IMR-90 (cell line): Measurements from ENCODE around the gene PLCH1. TPM values are rescaled to one million over a fixed set of nuclear protein-coding genes. Genes with fewer than 3 reads are reported as not detected.

ENCODE experiments used
- ATAC-seq: fragments of 200-7000 bp; cut with Tn5 transposase; 2 replicates; pipeline ENCODE4 v1.9.1; 2020; ENCODE audit warnings: low read depth, mild to moderate bottlenecking, moderate library complexity
- BruUV-seq: library from RNA; stranded (reverse); fragments of 400-500 nt; replicated peaks from 2 replicates; lab custom pipeline; 2021; lab: Mats Ljungman, UMichigan
- CTCF ChIA-PET: fragments of 300-600 bp; formaldehyde crosslinking; extraction: SDS; loops from one replicate; lab custom pipeline; 2021; ENCODE audit warnings: antibody characterized with exemption; lab: Yijun Ruan, JAX
- POLR2A ChIA-PET: fragments of 300-600 bp; sonication (Branson Sonifier 250); formaldehyde crosslinking; loops from one replicate; lab custom pipeline; 2022; ENCODE audit warnings: antibody characterized with exemption; ENCODE audit not compliant: unreplicated experiment; lab: Charles Lee
- DNase-seq: peaks from one replicate; pipeline ENCODE4 v3.0.0; 2013
- H2AFZ ChIP-seq: replicated peaks from 2 replicates; pipeline ENCODE3; 2013; ENCODE audit warnings: low read length, mild to moderate bottlenecking; ENCODE audit not compliant: poor library complexity
- H2AK5ac ChIP-seq: 2 replicates; pipeline ENCODE4 v1.6.1; 2013; ENCODE audit warnings: low read depth, low read length, inconsistent platforms
- H2AK9ac ChIP-seq: replicated peaks from 2 replicates; pipeline ENCODE3; 2013; ENCODE audit warnings: mild to moderate bottlenecking, low read depth, low read length, moderate library complexity; ENCODE audit not compliant: poor library complexity
- H2BK120ac ChIP-seq: 2 replicates; pipeline ENCODE4 v1.6.1; 2013; ENCODE audit warnings: low read depth, low read length, inconsistent platforms
- H2BK15ac ChIP-seq: 3 replicates; pipeline ENCODE4 v1.6.1; 2013; ENCODE audit warnings: low read depth, low read length, inconsistent platforms
- H2BK20ac ChIP-seq: 2 replicates; pipeline ENCODE4 v1.6.1; 2013; ENCODE audit warnings: low read depth, mild to moderate bottlenecking, inconsistent platforms, low read length, moderate library complexity
- H2BK5ac ChIP-seq: 2 replicates; pipeline ENCODE4 v1.6.1; 2013; ENCODE audit warnings: mild to moderate bottlenecking, low read depth, low read length, inconsistent platforms; ENCODE audit not compliant: poor library complexity, severe bottlenecking
- H3K14ac ChIP-seq: replicated peaks from 2 replicates; pipeline ENCODE4 v1.6.1; 2013; ENCODE audit warnings: low read depth, low read length, inconsistent platforms
- H3K18ac ChIP-seq: 2 replicates; pipeline ENCODE4 v1.6.1; 2013; ENCODE audit warnings: low read depth, low read length, control low read depth
- H3K23ac ChIP-seq: 2 replicates; pipeline ENCODE4 v1.6.1; 2013; ENCODE audit warnings: low read depth, low read length, inconsistent platforms
- H3K27ac ChIP-seq: 2 replicates; pipeline ENCODE4 v1.5.1; 2013; ENCODE audit warnings: mild to moderate bottlenecking, control low read depth, low read length; ENCODE audit not compliant: insufficient read depth
- H3K27me3 ChIP-seq: 2 replicates; pipeline ENCODE4 v1.6.1; 2013; ENCODE audit warnings: low read length; ENCODE audit not compliant: control insufficient read depth, insufficient read depth
- H3K36me3 ChIP-seq: 2 replicates; pipeline ENCODE4 v1.6.1; 2013; ENCODE audit warnings: low read length, mixed read lengths; ENCODE audit not compliant: control insufficient read depth, insufficient read depth
- H3K4ac ChIP-seq: 2 replicates; pipeline ENCODE4 v1.6.1; 2013; ENCODE audit warnings: low read depth, low read length, inconsistent platforms
- H3K4me1 ChIP-seq: 2 replicates; pipeline ENCODE4 v1.6.1; 2013; ENCODE audit warnings: low read length, mixed read lengths; ENCODE audit not compliant: control insufficient read depth, insufficient read depth
- H3K4me2 ChIP-seq: 2 replicates; pipeline ENCODE4 v1.6.1; 2013; ENCODE audit warnings: low read depth, mild to moderate bottlenecking, control low read depth, low read length, moderate library complexity
- H3K4me3 ChIP-seq: 2 replicates; pipeline ENCODE4 v1.5.1; 2013; ENCODE audit warnings: low read depth, mild to moderate bottlenecking, control low read depth, low read length, moderate library complexity; ENCODE audit not compliant: insufficient read depth
- H3K56ac ChIP-seq: 2 replicates; pipeline ENCODE4 v1.6.1; 2013; ENCODE audit warnings: low read length, inconsistent platforms; ENCODE audit not compliant: insufficient read depth; ENCODE audit errors: extremely low read depth
- H3K79me1 ChIP-seq, 2 experiments: 2 replicates each; pipeline ENCODE4 v1.6.1; 2013; ENCODE audit warnings: low read length in 2 of 2, inconsistent platforms in 1 of 2, low read depth in 1 of 2
- H3K9ac ChIP-seq: 2 replicates; pipeline ENCODE4 v1.6.1; 2013; ENCODE audit warnings: low read depth, low read length, control low read depth
- H3K9me1 ChIP-seq: 2 replicates; pipeline ENCODE4 v1.6.1; 2013; ENCODE audit warnings: low read length, inconsistent platforms; ENCODE audit not compliant: insufficient read depth
- H3K9me3 ChIP-seq: 2 replicates; pipeline ENCODE4 v1.6.1; 2013; ENCODE audit warnings: low read length; ENCODE audit not compliant: control insufficient read depth, insufficient read depth
- H4K20me1 ChIP-seq: 2 replicates; pipeline ENCODE4 v1.6.1; 2013; ENCODE audit warnings: low read length, inconsistent platforms; ENCODE audit not compliant: insufficient read depth
- H4K5ac ChIP-seq: 2 replicates; pipeline ENCODE4 v1.6.1; 2013; ENCODE audit warnings: mild to moderate bottlenecking, low read depth, low read length, control low read depth
- H4K8ac ChIP-seq, 2 experiments: 2 replicates each; pipeline ENCODE4 v1.6.1; 2013; ENCODE audit warnings: low read depth in 2 of 2, low read length in 2 of 2, control low read depth in 1 of 2, inconsistent platforms in 1 of 2
- H4K91ac ChIP-seq: 2 replicates; pipeline ENCODE4 v1.6.1; 2013; ENCODE audit warnings: low read depth, low read length, inconsistent platforms; ENCODE audit not compliant: insufficient read depth
- MAFK ChIP-seq: IDR thresholded peaks from 2 replicates; pipeline ENCODE4 v1.6.1; 2012; ENCODE audit warnings: low read depth, low read length, improper control_type of control experiment
- MAZ ChIP-seq: IDR thresholded peaks from 2 replicates; pipeline ENCODE4 v1.6.1; 2012; ENCODE audit warnings: low read depth, mild to moderate bottlenecking, low read length, improper control_type of control experiment, moderate library complexity, borderline replicate concordance
- NFE2L2 ChIP-seq: fragments of 150-350 bp; IDR thresholded peaks from 2 replicates; pipeline ENCODE4 v1.6.1; 2016; ENCODE audit warnings: low read depth, mild to moderate bottlenecking, low read length
- WGBS, 2 experiments: methylation state at CpG; one replicate each; pipeline versions ENCODE4 v1.1.5 to v1.1.7; 2013; ENCODE audit warnings: missing lambda C conversion rate in 2 of 2; ENCODE audit not compliant: insufficient read length in 1 of 2; ENCODE audit errors: extremely low coverage in 2 of 2; 5-methylcytosine and 5-hydroxymethylcytosine counted together
- dilution Hi-C: fragments of 300-500 bp; cut with HindIII; formaldehyde crosslinking; loops from one replicate; pipeline ENCODE4 v1.14.3; 2018; ENCODE audit warnings: low sequenced_read_pairs; ENCODE audit not compliant: unreplicated experiment
- in situ Hi-C: fragments of 300-500 bp; cut with MboI; formaldehyde crosslinking; loops from 3 replicates; pipeline ENCODE4 v1.14.3; 2019; ENCODE audit warnings: low sequenced_read_pairs, inconsistent platforms, mixed read lengths
- intact Hi-C: fragments of 100-400 bp; cut with micrococcal nuclease; formaldehyde crosslinking; loops from 2 replicates; pipeline ENCODE4 v1.10.0; 2022
- polyA plus RNA-seq, 3 experiments: library from polyadenylated mRNA; depleted of rRNA; stranded (reverse); fragments of >200 nt; gene quantifications; 2 replicates each; pipeline ENCODE4 v1.2.3, GENCODE V29; 2012; ENCODE audit warnings: low replicate concordance in 1 of 3
- total RNA-seq: library from RNA; depleted of rRNA; stranded (reverse); fragments of >200 nt; gene quantifications from 2 replicates; pipeline ENCODE4 v1.2.3, GENCODE V29; 2012
- TF ChIP-seq, protein P1 (sequence below): conservative IDR thresholded peaks from 2 replicates; pipeline ENCODE4 v1.5.1; 2012; ENCODE audit warnings: mild to moderate bottlenecking, low read depth, low read length, improper control_type of control experiment

Gene PLCH1
- total and polyA plus RNA-seq, 2 of the 4 experiments (the other 2 are of a cell fraction) = not detected

GRCh38 chr3:155326901-155327300 lies 418.0 kb downstream of the PLCH1 start:
- no peak overlapping the region for H2BK5ac ChIP-seq
- no peaks in the 10 kb centered on the region for H4K20me1 ChIP-seq
- H3K4me2 ChIP-seq = no peak overlapping the region
- no peak overlapping the region for H2BK20ac ChIP-seq
- in situ Hi-C loops = loop anchor here (5.0 to 25.0 kb wide), 3 partner anchors 560 to 1002 kb away; partner anchors contain the start of gene DHX36
- H2AFZ ChIP-seq = no peak overlapping the region
- no peak for TF ChIP-seq MAFK
- TF ChIP-seq NFE2L2 = no peak
- TF ChIP-seq, protein P1, sequence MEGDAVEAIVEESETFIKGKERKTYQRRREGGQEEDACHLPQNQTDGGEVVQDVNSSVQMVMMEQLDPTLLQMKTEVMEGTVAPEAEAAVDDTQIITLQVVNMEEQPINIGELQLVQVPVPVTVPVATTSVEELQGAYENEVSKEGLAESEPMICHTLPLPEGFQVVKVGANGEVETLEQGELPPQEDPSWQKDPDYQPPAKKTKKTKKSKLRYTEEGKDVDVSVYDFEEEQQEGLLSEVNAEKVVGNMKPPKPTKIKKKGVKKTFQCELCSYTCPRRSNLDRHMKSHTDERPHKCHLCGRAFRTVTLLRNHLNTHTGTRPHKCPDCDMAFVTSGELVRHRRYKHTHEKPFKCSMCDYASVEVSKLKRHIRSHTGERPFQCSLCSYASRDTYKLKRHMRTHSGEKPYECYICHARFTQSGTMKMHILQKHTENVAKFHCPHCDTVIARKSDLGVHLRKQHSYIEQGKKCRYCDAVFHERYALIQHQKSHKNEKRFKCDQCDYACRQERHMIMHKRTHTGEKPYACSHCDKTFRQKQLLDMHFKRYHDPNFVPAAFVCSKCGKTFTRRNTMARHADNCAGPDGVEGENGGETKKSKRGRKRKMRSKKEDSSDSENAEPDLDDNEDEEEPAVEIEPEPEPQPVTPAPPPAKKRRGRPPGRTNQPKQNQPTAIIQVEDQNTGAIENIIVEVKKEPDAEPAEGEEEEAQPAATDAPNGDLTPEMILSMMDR = no peak
- TF ChIP-seq MAZ = no peak
- no peak overlapping the region for H2AK5ac ChIP-seq
- H3K14ac ChIP-seq = no peak overlapping the region
- no peak overlapping the region for H3K27ac ChIP-seq
- no peak overlapping the region for H3K4me3 ChIP-seq
- no peak overlapping the region for H3K9ac ChIP-seq
- no peak overlapping the region for H2BK15ac ChIP-seq
- H4K5ac ChIP-seq = no peak overlapping the region
- H3K9me1 ChIP-seq = no peaks in the 10 kb centered on the region; the same call in 1 of the 2 replicates
- DNase-seq = no peak
- no peaks in the 10 kb centered on the region for H3K36me3 ChIP-seq
- no peak overlapping the region for H3K23ac ChIP-seq
- H2AK9ac ChIP-seq = no peak overlapping the region
- CTCF ChIA-PET = no interaction called here
- BruUV-seq = no TSS peak
- no peak overlapping the region for H3K56ac ChIP-seq
- no peak overlapping the region for H4K91ac ChIP-seq
- intact Hi-C loops = no loop called here
- H3K4me1 ChIP-seq = no peaks in the 10 kb centered on the region
- no peak overlapping the region for H3K18ac ChIP-seq
- no peak overlapping the region for H4K8ac ChIP-seq
- H3K27me3 ChIP-seq = no peaks in the 10 kb centered on the region; the same call in 1 of the 2 replicates
- H3K9me3 ChIP-seq = no peaks in the 10 kb centered on the region
- H3K4ac ChIP-seq = no peak overlapping the region
- dilution Hi-C loops = no loop called here
- no peak overlapping the region for H2BK120ac ChIP-seq
- no peaks in the 10 kb centered on the region for H3K79me1 ChIP-seq
- no peak for ATAC-seq
- 80% methylated on average over 1 of the region's 4 CpGs; no CpG with 5 or more reads in 1 of the 2 experiments for WGBS, 2 experiments
- POLR2A ChIA-PET = no interaction called here
